HG03060 (cell line): ENCODE measurements around the gene NLRC3.
"Not testable (repeated sequence)": the region's sequence is repeated elsewhere in the genome, so short reads cannot be mapped to it uniquely, and the experiment has no call there.

Source experiments
- ATAC-seq: cut with Tn5 transposase; IDR thresholded peaks from one replicate; pipeline ENCODE4 v1.9.1; 2021; ENCODE audit warnings: low read depth, moderate number of reproducible peaks; ENCODE audit not compliant: unreplicated experiment

NLRC3 gene, protein sequence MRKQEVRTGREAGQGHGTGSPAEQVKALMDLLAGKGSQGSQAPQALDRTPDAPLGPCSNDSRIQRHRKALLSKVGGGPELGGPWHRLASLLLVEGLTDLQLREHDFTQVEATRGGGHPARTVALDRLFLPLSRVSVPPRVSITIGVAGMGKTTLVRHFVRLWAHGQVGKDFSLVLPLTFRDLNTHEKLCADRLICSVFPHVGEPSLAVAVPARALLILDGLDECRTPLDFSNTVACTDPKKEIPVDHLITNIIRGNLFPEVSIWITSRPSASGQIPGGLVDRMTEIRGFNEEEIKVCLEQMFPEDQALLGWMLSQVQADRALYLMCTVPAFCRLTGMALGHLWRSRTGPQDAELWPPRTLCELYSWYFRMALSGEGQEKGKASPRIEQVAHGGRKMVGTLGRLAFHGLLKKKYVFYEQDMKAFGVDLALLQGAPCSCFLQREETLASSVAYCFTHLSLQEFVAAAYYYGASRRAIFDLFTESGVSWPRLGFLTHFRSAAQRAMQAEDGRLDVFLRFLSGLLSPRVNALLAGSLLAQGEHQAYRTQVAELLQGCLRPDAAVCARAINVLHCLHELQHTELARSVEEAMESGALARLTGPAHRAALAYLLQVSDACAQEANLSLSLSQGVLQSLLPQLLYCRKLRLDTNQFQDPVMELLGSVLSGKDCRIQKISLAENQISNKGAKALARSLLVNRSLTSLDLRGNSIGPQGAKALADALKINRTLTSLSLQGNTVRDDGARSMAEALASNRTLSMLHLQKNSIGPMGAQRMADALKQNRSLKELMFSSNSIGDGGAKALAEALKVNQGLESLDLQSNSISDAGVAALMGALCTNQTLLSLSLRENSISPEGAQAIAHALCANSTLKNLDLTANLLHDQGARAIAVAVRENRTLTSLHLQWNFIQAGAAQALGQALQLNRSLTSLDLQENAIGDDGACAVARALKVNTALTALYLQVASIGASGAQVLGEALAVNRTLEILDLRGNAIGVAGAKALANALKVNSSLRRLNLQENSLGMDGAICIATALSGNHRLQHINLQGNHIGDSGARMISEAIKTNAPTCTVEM

DNA sequence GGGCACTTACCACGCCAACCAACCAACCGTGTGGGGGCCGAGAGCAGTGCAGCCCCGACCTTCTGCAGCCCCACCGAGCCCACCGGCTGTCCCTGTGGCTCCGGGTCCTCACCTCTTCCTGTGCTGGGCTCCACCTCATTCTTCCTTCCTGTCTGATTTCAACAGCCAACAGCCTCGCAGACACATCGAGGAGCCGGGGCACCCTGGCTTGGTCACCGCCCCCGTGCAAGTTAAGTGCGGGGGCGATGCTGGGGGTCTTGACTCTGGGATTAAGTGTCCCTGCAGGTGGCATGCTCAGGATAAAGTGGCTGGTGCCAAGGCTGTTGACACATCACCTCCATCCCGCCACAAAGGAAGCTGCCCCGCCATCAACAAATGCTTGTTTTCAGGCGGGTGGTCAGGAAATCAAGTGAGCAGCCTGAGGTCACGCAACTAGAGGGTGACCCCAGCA, at the start of gene NLRC3:
Gene NLRC3, minus strand, starts transcription at position 102 of the 451 bp plus-strand sequence. CDS start 12,367 bp downstream, outside the sequence.
- no peak for ATAC-seq

DNA sequence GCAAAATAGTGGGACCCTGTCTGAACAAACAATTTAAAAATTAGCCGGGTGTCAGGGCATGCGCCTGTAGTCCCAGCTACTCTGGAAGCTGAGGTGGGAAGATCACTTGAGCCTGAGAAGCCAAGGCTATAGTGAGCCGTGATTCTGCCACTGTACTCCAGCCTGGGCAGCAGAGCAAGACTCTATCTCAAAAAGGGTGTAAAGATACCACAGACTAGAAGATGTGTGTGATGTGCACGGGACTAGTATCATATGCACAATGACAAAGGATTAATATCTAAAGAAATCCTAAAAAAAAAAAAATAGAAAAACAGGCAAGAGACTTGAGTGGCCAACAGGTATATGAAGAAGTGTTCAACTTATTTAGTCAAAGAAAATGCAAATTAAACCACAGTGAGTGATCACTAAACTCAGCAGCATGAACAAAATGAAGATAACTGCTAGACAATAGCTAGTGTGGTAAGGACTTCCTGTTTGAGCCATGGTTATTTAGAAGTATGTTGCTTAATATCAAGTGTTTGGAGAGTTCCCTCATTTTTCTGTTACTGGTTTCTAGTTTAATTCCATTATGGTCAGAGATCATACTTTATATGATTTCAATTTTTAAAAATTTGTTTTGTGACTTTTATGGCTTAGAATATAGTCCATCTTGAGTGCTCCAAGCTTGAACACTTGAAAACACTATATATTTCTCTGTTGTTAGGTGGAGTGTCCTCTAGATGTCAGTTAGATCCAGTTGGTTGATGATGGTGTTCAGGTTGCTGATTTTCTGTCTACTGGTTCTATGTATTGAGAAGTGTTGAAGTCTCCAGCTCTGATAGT, 48.9 kb upstream of the NLRC3 start:
- peak; percentile 40 for ATAC-seq

DNA sequence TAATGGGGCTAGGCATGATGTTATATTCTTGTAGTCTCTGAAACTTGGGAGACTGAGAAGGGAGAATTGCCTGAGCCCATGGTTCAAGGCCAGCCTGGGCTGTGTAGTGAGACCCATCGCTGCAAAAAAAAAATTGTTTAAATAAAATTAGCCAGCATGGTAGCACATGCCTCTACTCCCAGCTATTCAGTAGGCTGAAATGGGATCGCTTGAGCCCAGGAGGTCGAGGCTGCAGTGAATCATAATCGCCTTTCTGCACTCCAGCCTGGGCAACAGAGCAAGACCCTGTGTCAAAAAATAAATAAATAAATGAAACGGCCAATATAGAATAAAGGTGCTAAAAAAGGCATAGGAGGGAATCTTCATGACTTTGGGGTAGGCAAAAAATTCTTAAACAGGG, 48.1 kb upstream of the NLRC3 start:
- ATAC-seq = no peak

DNA sequence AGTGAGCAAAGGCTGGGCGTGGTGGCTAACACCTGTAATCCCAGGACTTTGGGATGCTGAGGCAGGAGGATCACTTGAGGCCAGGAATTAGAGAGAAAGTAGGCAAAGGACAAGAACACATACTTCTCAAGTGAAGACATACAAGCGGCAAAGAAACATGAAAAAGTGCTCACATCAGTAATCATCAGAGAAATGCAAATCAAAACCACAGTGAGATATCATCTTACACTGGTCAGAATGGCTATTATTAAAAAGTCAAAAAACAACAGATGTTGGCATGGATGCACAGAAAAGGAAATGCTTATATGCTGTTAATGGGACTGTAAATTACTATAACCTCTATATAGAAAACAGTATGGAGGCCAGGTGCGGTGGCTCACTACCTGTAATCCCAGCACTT, 46.4 kb upstream of the NLRC3 start:
- no peak for ATAC-seq

DNA sequence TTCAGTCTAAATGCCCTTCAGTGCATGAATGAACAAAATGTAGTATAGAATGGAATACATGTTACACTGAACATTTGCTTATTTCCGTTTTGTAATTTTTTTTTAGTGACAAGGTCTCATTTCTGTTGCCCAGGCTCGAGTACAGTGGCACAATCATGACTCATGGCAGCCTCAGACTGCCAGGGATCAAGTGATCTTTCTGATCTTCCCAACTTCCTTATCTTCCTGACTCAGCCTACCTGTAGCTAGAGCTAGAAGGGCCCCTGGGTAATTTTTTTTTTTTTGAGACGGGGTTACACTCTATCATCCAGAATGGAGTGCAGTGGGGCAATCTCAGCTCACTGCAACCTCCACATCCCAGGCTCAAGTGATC, 41.6 kb upstream of the NLRC3 start:
- ATAC-seq = no peak

DNA sequence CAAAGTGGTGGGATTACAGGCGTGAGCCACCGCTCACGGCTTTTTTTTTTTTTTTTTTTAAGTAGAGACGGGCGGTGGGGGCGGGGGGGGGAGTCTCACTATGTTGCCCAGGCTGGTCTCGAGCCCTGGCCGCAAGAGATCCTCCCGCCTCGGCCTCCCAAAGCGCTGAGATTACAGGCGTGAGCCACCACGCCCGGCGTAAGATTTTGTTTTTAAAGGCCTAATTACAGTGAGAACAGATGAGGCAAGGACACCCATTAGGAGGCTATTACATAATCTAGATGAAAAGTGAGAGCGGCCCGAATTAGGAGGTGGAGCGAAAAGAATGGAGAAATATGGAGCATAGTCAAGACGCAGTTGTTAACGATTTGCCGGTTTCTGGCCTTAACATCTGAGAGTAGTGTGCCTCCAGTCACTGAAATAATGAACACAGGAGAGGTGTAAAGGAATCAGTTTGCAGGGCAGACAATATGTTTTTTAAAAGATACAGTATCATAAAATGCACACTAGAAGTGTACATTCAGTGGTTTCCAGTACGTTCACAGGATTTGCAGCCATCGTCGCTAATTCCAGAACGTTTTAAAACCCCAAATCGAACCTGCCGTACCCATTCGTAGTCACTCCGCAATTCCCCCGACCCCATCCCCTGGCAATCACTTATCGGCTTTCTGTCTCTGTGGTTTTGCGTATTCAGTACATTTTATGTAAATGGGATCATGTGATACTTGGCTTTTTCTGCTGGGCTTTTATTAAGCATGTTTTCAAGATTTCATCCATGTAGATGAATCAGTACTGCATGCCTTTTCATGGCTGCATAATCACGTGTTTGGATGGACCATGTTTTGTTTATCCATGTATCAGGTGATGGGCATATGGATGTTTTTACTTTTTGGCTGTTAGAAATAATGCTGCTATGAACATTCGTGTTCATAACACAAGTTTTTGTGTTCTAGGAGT, 35.6 kb upstream of the NLRC3 start:
- ATAC-seq = no peak

DNA sequence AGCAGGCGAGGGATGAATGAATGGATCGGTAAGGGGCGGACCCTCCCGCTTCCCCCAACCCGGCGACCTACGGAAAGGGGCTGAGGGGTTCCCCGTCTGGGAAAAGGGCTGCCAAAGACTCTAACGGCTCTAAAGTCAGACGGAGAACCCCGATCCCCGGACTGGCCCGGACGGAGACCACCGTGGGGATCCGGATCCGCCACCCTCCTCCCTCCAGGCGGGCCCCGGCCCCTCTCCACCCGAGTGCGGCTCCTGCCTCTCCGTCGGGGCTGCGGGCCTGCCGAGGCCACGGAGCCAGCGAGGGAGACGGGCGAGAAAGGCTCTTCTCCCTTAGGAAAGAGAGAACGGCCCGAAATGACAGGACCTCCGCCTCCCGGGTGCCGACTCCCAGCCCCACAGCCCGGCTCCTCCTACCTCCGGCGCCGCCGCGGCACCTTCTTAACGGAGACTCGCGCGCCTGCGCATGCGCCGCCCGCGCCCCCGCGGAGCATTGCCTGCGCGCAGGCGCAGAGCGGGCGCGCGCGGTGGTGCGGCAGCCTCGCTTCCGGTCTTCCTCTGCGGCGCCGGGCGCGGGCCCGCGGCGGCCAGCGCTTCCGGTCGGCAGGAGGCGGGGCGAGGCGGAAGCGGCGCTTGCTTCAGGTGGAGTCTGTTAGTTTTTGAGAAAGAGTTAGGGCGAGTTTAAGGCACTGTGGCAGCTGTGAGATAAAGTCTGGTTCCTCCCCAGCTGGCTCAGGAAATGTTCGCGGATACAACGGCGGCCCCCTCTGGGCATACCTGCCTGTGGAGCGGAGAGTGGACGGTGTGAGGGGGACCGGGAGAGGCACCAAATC, 34.2 kb upstream of the NLRC3 start, which contains the start of gene SLX4:
Gene SLX4, minus strand, starts transcription at position 461 of the 830 bp plus-strand sequence. CDS start 2,642 bp downstream, outside the sequence.
- peak; percentile 50 for ATAC-seq

DNA sequence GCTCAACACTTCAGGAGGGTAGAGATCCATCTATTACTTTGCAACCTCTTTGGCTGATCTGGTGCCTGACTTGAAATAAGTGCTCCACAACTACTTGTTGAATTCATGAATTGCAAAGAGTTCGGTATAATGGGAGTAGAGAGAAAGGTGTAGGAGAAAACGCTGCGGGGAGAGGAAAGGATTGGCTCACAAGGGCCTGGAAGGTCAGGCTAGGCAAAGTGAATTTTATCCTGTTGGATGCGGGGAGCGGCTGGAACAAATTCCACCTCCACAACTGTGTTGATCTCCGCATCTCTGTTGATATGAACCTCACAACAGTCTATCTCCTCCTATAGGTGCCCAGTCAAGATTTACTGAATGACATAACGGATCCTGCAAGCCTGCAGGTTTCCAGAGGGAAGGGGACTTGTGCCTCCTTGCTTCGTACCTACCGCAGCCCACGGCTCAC, 33.5 kb upstream of the NLRC3 start:
- no peak for ATAC-seq

DNA sequence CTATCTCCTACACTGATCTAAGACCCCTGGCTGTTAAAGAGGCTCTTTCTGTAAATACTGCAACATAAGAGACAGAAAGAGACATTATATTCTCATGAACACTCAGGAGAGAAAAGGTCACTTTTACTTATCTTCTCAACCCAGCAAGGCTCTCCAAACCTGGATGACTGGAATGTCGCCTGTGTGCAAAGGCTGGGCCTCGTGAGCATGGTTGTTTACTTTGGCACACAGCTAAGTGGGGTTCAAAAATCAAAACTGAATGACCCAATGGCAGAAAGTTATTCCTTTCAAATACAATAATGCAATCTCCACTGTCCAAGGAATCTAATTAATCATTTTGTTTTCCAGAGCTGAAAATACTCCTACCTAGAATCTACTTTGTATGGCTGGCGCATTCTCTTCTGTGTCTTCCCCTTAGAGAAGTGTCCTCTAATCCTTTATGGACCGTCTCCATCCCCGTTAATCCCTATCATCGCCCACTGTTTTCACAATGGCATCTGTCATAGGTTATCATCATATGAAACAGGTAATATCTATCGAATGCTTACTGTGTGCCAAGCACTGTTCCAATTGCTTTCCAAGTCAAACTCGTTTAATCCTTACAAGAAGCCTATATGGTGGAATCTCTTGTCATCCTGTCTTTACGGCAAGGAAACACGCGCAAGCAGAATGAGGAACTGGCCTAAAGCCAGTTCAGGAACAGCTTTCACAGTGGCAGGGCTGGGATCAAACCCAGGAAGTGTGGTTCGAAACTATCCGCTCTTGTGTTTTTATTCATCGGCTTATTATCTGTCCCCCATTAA, 32.9 kb upstream of the NLRC3 start:
- ATAC-seq = no peak

DNA sequence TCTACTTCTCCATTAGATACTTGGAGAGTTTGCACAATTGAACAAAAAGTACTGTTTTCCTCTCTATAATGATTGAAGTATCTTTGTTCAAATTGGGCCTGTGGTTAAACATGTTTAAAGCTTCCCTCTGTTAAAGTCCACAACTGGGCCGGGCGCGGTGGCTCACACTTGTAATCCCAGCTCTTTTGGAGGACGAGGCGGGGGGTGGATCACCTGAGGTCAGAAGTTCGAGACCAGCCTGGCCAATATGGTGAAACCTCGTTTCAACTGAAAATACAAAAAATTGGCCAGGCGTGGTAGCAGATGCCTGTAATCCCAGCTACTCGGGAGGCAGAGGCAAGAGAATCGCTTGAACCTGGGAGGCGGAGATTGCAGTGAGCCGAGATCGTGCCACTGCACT, 31.8 kb upstream of the NLRC3 start:
- not testable (repeated sequence) for ATAC-seq

DNA sequence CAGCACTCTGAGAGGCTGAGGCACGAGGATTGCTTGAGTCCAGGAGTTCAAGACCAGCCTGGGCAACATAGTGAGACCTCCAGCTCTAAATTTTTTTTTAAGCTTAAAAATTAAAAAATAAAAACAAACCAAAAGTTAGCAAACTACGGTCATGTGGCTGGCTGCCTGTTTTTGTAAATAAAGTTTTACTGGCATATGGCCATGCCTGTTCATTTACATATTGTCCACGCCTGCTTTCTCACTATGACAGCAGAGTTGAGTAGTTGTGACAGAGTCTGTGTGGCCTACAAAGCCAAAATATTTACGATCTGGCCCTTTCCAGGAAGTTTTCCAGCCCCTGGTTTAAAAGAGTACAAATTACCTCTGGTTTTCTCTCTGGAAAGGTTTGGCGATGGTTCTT, 30.9 kb upstream of the NLRC3 start:
- no peak for ATAC-seq

DNA sequence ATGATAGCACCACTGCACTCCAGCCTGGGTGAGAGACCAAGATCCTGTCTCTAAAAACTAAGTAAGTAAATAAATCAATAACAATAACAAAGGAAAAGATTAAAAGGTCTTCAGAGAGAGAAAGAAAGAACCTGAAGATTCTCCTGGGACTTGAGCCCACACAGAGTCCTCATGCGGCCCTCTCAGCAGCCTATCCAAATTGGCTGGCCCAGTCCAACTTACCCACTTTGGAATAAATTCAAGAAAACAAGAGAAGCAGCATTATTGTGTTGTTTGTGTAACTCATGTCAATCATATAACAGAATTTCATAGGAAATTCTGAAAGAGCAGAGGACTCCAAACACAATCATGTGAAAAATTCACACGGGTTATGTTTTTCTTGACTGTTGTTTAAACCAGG, 30.4 kb upstream of the NLRC3 start:
- no peak for ATAC-seq

DNA sequence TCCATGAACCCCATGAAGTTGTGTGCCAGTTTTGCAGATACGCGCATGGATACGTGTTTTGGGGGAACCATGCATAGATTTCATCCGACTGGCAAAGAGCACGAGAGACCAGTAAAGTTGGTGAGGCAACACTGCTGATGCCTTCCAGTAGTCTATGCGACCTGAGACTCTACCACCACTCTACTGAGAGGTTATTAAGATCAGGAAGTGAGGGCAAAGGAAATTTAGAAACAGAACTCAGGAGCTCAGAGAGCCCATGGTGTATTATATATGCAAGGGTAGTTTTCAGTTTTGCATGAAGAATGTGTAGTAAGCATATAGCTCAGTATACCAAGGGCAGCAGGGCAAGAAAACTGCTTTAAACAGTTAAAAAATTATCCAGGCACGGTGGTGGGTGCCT, 30.0 kb upstream of the NLRC3 start:
- ATAC-seq = no peak

DNA sequence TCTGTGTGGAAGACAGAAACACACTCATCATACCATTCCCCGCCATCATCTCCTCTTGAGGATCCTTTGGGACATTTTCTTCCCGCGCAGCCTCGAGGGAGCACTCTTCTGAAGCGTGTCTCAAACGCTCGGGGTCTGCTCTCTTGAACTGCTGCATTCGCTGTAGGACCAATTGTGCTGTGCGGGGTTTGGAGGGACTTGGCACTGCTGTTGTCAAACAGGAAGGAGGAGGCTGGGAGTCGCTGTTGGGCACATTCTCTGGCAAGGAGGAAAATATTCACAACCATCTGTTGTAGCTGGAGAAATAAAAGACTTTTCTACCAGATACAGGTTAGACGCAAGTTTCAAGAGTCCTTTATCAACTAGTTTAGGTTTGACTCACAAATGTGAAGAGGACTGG, 29.2 kb upstream of the NLRC3 start:
- ATAC-seq = no peak

DNA sequence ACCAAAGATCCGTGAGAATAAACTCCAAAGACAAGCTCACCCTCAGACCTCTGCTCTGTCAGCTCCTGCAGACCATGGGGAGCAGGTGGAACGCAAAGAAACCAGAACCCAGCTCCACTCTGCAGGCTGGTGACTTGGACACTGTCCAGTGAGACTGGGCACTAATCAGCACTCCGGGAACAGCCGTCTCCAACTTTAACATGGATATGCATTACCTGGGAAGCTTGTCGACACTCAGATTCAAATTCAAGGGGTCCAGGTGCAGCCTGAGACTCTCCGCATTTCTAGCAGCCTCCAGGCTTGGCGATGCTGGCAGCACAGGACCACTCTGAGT, 25.1 kb upstream of the NLRC3 start:
- ATAC-seq = no peak

DNA sequence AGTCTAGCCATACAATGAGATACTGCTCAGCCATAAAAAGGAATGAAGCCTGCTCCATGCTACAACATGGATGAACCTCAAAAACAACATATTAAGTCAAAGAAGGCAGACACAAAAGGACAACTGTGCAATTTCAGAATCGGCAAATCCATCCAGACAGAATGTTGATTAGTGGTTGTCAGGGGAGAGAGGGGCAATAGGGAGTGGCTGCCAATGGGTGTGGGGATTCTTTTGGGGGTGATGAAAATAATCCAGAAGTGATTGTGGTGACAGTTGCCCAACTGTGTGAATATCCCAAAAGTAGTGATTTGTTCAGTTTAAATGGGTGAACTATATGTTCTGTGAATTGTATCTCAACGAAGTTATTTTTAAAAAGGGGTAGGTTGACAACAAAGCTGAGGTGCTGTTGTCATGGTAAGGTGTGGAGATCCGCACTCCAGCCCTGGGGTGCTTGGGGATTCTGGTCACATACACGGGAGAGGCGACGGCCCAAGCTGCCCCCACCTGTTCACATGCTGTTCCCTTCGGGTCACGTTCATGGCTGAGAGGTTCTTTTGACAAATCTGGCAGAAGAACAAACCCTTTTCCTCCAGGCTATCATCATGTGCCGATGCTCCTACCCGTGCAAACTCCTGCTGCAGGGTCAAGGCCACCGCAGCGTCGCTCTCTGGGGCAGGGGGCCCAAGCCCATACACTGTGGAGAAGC, 24.6 kb upstream of the NLRC3 start:
- ATAC-seq = no peak

DNA sequence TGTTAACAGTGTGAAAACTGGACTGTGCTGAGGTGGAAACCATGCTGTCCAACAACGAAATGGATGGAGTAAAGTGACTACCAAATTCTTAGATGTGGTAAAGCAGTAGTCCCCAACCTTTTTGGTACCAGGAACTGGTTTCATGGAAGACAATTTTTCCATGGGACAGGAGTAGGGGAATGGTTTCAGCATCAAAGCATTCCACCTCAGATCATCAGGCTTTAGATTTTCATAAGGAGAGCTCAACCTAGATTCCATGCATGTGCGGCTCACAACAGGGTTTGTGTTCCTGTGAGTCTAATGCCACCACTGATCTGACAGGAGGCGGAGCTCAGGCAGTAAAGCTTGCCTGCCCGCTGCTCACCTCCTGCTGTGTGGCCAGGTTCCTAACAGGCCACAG, 22.7 kb upstream of the NLRC3 start:
- no peak for ATAC-seq
